Type B pancreatic cell (in vitro differentiated cells): Measurements from ENCODE around the gene TMEM158. TPM values are rescaled to one million over a fixed set of nuclear protein-coding genes. Genes with fewer than 3 reads are reported as not detected.

Experiments used
- DNase-seq: peaks from one replicate; pipeline ENCODE4 v3.0.0; 2021; ENCODE audit warnings: mixed read lengths; ENCODE audit not compliant: unreplicated experiment; ENCODE audit errors: extremely low spot score
- H3K27ac Mint-ChIP-seq: 2 replicates; pipeline ENCODE4 v1.8.0; 2021; ENCODE audit warnings: mild to moderate bottlenecking, mixed read lengths
- H3K27me3 Mint-ChIP-seq: 2 replicates; pipeline ENCODE4 v1.8.0; 2021; ENCODE audit warnings: mixed read lengths
- H3K36me3 Mint-ChIP-seq: 2 replicates; pipeline ENCODE4 v1.8.0; 2021; ENCODE audit warnings: mixed read lengths
- H3K4me1 Mint-ChIP-seq: one replicate; pipeline ENCODE4 v1.8.0; 2021; ENCODE audit warnings: mixed read lengths; ENCODE audit not compliant: unreplicated experiment
- H3K4me3 Mint-ChIP-seq: 2 replicates; pipeline ENCODE4 v1.8.0; 2021; ENCODE audit warnings: mild to moderate bottlenecking, mixed read lengths
- H3K9me3 Mint-ChIP-seq: 2 replicates; pipeline ENCODE4 v1.8.0; 2021; ENCODE audit warnings: mixed read lengths
- total RNA-seq: library from RNA; stranded (reverse); gene quantifications from 2 replicates; pipeline ENCODE4 v1.2.1, GENCODE V29; 2021; ENCODE audit warnings: low replicate concordance
- TF ChIP-seq, protein P1 (sequence below): fragments of 200-600 bp; sonication (generic); conservative IDR thresholded peaks from 2 replicates; pipeline ENCODE4 v1.5.0; 2021; ENCODE audit warnings: antibody characterized with exemption, mild to moderate bottlenecking

The TMEM158 gene
- total RNA-seq, 1 donor from 2014 or later, result 8.9 TPM

- no peak overlapping the region for H3K27ac Mint-ChIP-seq
- H3K4me3 Mint-ChIP-seq, result no peak overlapping the region
- no peaks in the 10 kb centered on the region for H3K36me3 Mint-ChIP-seq
- TF ChIP-seq, protein P1, sequence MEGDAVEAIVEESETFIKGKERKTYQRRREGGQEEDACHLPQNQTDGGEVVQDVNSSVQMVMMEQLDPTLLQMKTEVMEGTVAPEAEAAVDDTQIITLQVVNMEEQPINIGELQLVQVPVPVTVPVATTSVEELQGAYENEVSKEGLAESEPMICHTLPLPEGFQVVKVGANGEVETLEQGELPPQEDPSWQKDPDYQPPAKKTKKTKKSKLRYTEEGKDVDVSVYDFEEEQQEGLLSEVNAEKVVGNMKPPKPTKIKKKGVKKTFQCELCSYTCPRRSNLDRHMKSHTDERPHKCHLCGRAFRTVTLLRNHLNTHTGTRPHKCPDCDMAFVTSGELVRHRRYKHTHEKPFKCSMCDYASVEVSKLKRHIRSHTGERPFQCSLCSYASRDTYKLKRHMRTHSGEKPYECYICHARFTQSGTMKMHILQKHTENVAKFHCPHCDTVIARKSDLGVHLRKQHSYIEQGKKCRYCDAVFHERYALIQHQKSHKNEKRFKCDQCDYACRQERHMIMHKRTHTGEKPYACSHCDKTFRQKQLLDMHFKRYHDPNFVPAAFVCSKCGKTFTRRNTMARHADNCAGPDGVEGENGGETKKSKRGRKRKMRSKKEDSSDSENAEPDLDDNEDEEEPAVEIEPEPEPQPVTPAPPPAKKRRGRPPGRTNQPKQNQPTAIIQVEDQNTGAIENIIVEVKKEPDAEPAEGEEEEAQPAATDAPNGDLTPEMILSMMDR, result no peak
- no peaks in the 10 kb centered on the region for H3K4me1 Mint-ChIP-seq
- DNase-seq, result no peak
- peaks cover 18% of the 10 kb centered on the region for H3K27me3 Mint-ChIP-seq
- H3K9me3 Mint-ChIP-seq, result no peaks in the 10 kb centered on the region
These were observed 32.2 kb upstream of the TMEM158 start for GRCh38 chr3:45258317-45258716.

- Mint-ChIP-seq H3K27ac (no peak overlapping the region), H3K27me3 (peaks cover 8% of the 10 kb centered on the region), H3K4me1 (no peaks in the 10 kb centered on the region), H3K4me3 (no peak overlapping the region), H3K36me3 (no peaks in the 10 kb centered on the region), H3K9me3 (no peaks in the 10 kb centered on the region)
- DNase-seq, result no peak
- TF ChIP-seq, protein P1, result no peak
These were observed 27.2 kb upstream of the TMEM158 start for GRCh38 chr3:45253316-45253715.

- Mint-ChIP-seq H3K4me3 (no peak overlapping the region), H3K27me3 (peaks cover 3% of the 10 kb centered on the region), H3K9me3 (no peaks in the 10 kb centered on the region), H3K4me1 (peaks cover 1% of the 10 kb centered on the region), H3K27ac (no peak overlapping the region), H3K36me3 (no peaks in the 10 kb centered on the region)
- no peak for DNase-seq
- TF ChIP-seq, protein P1, result no peak
These were observed 26.7 kb upstream of the TMEM158 start for GRCh38 chr3:45252826-45253225.

- TF ChIP-seq, protein P1, result no peak
- Mint-ChIP-seq H3K9me3 (no peaks in the 10 kb centered on the region), H3K36me3 (no peaks in the 10 kb centered on the region), H3K27ac (no peak overlapping the region), H3K27me3 (peaks cover 4% of the 10 kb centered on the region), H3K4me1 (peaks cover 8% of the 10 kb centered on the region), H3K4me3 (no peak overlapping the region)
- no peak for DNase-seq
These were observed 23.3 kb upstream of the TMEM158 start for GRCh38 chr3:45249391-45249790.

GRCh38 chr3:45246241-45246640 is 20.2 kb upstream of the TMEM158 start:
- DNase-seq, result no peak
- Mint-ChIP-seq H3K4me1 (peaks cover 8% of the 10 kb centered on the region), H3K27me3 (peaks cover 4% of the 10 kb centered on the region), H3K4me3 (no peak overlapping the region), H3K9me3 (no peaks in the 10 kb centered on the region), H3K27ac (no peak overlapping the region), H3K36me3 (no peaks in the 10 kb centered on the region)
- TF ChIP-seq, protein P1, result no peak

- Mint-ChIP-seq H3K27ac (no peak overlapping the region), H3K27me3 (peaks cover 5% of the 10 kb centered on the region), H3K4me1 (peaks cover 8% of the 10 kb centered on the region), H3K36me3 (no peaks in the 10 kb centered on the region), H3K4me3 (no peak overlapping the region), H3K9me3 (no peaks in the 10 kb centered on the region)
- TF ChIP-seq, protein P1, result no peak
- DNase-seq, result no peak
These were observed 18.3 kb upstream of the TMEM158 start for GRCh38 chr3:45244356-45244755.
